GM23338 (cell line): ENCODE results near the gene NCF2.

Experiments used
- CREB1 ChIP-seq: fragments of 250-450 bp; sonication (Bioruptor Pico); IDR thresholded peaks from 2 replicates; pipeline ENCODE4 v1.5.0; 2020; ENCODE audit warnings: low read depth, mild to moderate bottlenecking, moderate library complexity
- CTCF ChIP-seq, 2 experiments: fragments of 200-600 bp in 1 of 2; sonication (generic) in 1 of 2; conservative IDR thresholded peaks; 2 replicates each; pipeline versions ENCODE4 v1.5.1 to v1.6.1; 2016 to 2017; ENCODE audit warnings: antibody characterized with exemption in 2 of 2, low read depth in 2 of 2, mild to moderate bottlenecking in 2 of 2, moderate library complexity in 1 of 2
- EZH2 ChIP-seq: fragments of 200-600 bp; sonication (generic); IDR thresholded peaks from one replicate; pipeline ENCODE4 v1.8.0; 2017; ENCODE audit warnings: antibody characterized with exemption, mild to moderate bottlenecking, low read depth; ENCODE audit not compliant: unreplicated experiment
- EZH2phosphoT487 ChIP-seq: fragments of 200-600 bp; sonication (generic); IDR thresholded peaks from one replicate; pipeline ENCODE4 v1.8.1; 2018; ENCODE audit warnings: antibody characterized with exemption; ENCODE audit not compliant: unreplicated experiment
- POLR2AphosphoS5 ChIP-seq: IDR thresholded peaks from 2 replicates; pipeline ENCODE4 v1.6.1; 2016; ENCODE audit warnings: antibody characterized with exemption, low read depth
- ZNF331 ChIP-seq: fragments of 250-450 bp; sonication (Bioruptor Pico); IDR thresholded peaks from 2 replicates; pipeline ENCODE4 v1.5.0; 2020; ENCODE audit warnings: low read depth, mild to moderate bottlenecking, moderate library complexity
- TF ChIP-seq, protein P1 (sequence below): IDR thresholded peaks from one replicate; pipeline ENCODE4 v1.6.1; 2018; ENCODE audit warnings: antibody characterized with exemption; ENCODE audit not compliant: unreplicated experiment
- TF ChIP-seq, protein P2 (sequence below): fragments of 250-450 bp; sonication (Bioruptor Pico); IDR thresholded peaks from 2 replicates; pipeline ENCODE4 v1.5.0; 2020; ENCODE audit warnings: mild to moderate bottlenecking, moderate library complexity
- TF ChIP-seq, protein P3 (sequence below): IDR thresholded peaks from 2 replicates; pipeline ENCODE4 v1.6.1; 2016; ENCODE audit warnings: antibody characterized with exemption

DNA sequence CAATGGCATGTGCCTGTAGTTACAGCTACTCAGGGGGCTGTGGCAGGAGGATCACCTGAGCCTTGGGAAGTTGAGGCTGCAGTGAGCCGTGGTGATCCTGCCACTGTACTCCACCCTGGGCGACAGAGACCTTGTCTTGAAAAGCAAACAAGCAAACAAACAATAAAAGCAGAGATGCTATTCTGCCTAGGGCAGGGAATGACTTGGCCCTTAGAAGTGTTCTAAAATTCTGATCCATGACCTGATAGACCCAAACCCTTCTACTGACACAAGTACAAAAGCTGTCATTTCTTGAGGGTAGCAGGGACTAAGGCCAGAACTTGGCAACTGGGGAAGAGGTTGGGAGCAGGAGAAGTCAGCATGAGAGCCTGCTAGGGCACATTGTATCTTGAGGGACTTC lies 15.6 kb upstream of the NCF2 start:
- TF ChIP-seq CREB1 (CRISPR knock-in tag): no peak
- no peak for TF ChIP-seq EZH2
- TF ChIP-seq, protein P1, sequence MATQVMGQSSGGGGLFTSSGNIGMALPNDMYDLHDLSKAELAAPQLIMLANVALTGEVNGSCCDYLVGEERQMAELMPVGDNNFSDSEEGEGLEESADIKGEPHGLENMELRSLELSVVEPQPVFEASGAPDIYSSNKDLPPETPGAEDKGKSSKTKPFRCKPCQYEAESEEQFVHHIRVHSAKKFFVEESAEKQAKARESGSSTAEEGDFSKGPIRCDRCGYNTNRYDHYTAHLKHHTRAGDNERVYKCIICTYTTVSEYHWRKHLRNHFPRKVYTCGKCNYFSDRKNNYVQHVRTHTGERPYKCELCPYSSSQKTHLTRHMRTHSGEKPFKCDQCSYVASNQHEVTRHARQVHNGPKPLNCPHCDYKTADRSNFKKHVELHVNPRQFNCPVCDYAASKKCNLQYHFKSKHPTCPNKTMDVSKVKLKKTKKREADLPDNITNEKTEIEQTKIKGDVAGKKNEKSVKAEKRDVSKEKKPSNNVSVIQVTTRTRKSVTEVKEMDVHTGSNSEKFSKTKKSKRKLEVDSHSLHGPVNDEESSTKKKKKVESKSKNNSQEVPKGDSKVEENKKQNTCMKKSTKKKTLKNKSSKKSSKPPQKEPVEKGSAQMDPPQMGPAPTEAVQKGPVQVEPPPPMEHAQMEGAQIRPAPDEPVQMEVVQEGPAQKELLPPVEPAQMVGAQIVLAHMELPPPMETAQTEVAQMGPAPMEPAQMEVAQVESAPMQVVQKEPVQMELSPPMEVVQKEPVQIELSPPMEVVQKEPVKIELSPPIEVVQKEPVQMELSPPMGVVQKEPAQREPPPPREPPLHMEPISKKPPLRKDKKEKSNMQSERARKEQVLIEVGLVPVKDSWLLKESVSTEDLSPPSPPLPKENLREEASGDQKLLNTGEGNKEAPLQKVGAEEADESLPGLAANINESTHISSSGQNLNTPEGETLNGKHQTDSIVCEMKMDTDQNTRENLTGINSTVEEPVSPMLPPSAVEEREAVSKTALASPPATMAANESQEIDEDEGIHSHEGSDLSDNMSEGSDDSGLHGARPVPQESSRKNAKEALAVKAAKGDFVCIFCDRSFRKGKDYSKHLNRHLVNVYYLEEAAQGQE: no peak
- no peak for TF ChIP-seq POLR2AphosphoS5
- TF ChIP-seq, protein P2, sequence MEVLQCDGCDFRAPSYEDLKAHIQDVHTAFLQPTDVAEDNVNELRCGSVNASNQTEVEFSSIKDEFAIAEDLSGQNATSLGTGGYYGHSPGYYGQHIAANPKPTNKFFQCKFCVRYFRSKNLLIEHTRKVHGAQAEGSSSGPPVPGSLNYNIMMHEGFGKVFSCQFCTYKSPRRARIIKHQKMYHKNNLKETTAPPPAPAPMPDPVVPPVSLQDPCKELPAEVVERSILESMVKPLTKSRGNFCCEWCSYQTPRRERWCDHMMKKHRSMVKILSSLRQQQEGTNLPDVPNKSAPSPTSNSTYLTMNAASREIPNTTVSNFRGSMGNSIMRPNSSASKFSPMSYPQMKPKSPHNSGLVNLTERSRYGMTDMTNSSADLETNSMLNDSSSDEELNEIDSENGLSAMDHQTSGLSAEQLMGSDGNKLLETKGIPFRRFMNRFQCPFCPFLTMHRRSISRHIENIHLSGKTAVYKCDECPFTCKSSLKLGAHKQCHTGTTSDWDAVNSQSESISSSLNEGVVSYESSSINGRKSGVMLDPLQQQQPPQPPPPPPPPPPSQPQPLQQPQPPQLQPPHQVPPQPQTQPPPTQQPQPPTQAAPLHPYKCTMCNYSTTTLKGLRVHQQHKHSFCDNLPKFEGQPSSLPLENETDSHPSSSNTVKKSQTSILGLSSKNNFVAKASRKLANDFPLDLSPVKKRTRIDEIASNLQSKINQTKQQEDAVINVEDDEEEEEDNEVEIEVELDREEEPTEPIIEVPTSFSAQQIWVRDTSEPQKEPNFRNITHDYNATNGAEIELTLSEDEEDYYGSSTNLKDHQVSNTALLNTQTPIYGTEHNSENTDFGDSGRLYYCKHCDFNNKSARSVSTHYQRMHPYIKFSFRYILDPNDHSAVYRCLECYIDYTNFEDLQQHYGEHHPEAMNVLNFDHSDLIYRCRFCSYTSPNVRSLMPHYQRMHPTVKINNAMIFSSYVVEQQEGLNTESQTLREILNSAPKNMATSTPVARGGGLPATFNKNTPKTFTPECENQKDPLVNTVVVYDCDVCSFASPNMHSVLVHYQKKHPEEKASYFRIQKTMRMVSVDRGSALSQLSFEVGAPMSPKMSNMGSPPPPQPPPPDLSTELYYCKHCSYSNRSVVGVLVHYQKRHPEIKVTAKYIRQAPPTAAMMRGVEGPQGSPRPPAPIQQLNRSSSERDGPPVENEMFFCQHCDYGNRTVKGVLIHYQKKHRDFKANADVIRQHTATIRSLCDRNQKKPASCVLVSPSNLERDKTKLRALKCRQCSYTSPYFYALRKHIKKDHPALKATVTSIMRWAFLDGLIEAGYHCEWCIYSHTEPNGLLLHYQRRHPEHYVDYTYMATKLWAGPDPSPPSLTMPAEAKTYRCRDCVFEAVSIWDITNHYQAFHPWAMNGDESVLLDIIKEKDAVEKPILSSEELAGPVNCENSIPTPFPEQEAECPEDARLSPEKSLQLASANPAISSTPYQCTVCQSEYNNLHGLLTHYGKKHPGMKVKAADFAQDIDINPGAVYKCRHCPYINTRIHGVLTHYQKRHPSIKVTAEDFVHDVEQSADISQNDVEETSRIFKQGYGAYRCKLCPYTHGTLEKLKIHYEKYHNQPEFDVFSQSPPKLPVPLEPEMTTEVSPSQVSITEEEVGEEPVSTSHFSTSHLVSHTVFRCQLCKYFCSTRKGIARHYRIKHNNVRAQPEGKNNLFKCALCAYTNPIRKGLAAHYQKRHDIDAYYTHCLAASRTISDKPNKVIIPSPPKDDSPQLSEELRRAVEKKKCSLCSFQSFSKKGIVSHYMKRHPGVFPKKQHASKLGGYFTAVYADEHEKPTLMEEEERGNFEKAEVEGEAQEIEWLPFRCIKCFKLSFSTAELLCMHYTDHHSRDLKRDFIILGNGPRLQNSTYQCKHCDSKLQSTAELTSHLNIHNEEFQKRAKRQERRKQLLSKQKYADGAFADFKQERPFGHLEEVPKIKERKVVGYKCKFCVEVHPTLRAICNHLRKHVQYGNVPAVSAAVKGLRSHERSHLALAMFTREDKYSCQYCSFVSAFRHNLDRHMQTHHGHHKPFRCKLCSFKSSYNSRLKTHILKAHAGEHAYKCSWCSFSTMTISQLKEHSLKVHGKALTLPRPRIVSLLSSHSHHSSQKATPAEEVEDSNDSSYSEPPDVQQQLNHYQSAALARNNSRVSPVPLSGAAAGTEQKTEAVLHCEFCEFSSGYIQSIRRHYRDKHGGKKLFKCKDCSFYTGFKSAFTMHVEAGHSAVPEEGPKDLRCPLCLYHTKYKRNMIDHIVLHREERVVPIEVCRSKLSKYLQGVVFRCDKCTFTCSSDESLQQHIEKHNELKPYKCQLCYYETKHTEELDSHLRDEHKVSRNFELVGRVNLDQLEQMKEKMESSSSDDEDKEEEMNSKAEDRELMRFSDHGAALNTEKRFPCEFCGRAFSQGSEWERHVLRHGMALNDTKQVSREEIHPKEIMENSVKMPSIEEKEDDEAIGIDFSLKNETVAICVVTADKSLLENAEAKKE (CRISPR knock-in tag): no peak
- no peak for TF ChIP-seq CTCF (conservative IDR thresholded peaks at IDR 0.05; ENCODE audit: low read depth in 2 of 2)
- no peak for TF ChIP-seq EZH2phosphoT487
- TF ChIP-seq, protein P3, sequence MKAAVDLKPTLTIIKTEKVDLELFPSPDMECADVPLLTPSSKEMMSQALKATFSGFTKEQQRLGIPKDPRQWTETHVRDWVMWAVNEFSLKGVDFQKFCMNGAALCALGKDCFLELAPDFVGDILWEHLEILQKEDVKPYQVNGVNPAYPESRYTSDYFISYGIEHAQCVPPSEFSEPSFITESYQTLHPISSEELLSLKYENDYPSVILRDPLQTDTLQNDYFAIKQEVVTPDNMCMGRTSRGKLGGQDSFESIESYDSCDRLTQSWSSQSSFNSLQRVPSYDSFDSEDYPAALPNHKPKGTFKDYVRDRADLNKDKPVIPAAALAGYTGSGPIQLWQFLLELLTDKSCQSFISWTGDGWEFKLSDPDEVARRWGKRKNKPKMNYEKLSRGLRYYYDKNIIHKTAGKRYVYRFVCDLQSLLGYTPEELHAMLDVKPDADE: no peak
- no peak for TF ChIP-seq ZNF331
